GM19043 (cell line): ENCODE results near the gene COL18A1.

Experiments used
- ATAC-seq: cut with Tn5 transposase; IDR thresholded peaks from one replicate; pipeline ENCODE4 v1.9.1; 2021; ENCODE audit warnings: low read depth; ENCODE audit not compliant: unreplicated experiment

The COL18A1 gene

DNA sequence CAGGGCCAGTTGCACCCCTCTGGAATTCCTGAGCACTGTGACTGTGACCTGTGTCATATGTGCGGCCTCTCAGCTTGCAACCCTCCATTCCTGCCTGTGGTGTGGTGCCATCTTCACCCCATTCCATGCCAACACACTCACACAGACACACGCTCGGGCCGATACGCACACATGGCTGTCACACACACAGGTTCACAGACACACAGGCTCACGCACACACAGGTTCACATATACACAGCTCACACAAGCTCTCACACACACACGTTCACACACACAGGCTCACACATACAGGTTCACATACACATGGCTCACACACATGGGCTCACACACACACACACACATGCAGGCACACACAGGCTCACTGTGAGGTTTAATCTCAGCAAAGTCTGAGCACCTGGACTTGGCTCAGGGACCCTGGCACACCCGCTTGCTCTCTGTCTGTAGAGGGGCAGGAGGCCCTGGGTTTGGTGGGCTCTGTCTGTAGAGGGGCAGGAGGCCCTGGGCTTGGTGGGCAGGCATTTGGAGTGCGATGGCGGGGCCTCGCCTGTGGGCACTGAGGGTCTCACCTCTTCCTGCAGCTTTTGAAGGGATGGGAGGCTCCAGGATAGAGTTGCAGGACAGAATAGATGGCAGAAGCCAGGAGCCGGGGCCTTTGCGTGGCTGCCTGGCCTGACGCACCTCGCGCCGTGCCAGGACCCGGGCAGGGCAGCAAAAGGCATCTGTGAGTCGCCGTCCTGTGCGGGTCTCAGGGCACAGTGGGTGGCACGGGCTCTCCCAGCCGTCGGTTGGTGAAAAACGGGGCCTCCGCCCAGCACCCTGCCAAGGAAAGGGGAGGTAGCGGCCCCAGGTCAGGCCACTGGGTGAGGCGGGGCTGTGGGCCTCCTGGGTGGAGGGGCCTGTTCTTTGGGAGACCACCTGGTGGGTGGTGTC is 17.1 kb downstream of the COL18A1 start:
- no peak for ATAC-seq

DNA sequence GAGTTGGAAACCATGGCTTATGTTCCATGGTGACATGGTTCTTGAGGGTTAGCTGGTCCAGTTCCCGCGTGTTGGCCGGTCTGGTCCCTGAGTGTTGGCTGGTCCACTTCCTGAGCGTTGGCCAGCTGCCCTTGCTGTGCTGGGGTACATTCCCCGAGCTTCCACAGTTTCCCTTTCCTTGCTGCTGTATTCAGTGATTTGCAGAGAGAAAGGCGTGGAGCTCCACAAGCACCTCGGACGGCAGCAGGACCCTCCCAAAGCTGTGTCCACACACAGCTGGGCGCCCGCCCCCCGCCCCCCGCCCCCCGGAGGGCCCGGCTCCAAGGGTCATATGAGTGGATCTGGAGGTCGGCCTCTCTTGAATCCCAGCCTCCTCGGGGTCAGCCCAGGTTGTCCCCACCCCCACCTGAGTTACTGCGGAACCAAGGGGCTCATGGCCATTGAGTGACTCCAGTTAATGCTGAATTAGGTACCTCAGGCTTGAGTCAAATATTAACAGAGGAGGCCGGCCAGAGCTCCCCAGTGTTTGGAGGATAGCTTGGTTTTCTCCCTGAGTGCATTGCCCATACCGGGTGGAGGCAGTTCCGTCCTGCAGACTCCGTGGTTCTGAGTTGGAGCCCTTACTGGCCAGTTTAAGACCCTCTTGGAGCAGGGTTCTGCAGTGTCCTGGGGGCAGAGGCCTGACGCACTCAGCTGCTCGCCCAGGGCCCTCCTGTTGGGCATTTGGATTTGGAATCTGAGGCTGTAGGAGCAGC is 18.4 kb downstream of the COL18A1 start:
- no peak for ATAC-seq

DNA sequence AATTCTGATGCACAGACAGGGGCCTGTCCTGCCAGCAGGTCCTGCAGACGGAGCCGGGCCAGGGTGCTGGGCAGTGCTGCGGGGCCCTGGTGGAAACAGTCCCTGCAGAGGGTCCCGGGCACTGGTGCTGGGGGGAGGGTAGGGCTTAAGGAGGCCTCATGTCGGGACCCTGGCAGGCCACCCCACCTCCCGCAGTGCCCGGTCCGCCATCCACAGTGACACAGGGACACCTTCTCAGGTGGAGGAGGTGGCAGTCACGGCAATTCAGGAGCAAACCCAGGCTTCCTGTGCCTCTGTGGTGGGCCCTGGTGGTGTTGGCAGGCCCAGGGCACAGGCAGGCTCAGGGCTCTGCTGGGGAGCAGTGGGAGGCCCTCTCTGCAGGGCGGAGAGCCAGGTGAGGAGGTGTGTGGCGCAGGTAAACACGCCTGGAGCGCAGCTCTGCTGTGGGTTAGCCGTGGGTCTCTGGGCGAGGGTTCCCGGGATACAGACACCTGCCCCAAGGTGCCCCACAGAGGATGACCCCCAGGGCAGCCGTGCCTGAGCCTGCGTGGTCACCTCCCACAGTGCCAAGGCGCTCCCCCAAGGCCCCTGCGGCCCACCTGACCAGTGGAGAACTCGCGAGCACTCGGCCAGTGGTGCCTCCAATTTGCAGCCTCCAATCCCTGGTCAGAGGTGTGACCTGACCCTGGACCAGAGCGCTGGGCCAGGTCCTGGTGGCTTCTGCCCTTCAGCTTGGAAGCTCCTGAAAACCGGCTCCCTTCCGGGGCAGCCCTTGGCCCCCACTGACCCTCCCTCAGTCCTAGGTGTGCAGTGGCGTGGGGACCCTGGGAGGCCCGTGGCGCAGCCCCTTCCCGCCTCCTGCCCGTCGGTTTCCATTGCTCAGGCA is 19.2 kb downstream of the COL18A1 start:
- ATAC-seq: no peak

DNA sequence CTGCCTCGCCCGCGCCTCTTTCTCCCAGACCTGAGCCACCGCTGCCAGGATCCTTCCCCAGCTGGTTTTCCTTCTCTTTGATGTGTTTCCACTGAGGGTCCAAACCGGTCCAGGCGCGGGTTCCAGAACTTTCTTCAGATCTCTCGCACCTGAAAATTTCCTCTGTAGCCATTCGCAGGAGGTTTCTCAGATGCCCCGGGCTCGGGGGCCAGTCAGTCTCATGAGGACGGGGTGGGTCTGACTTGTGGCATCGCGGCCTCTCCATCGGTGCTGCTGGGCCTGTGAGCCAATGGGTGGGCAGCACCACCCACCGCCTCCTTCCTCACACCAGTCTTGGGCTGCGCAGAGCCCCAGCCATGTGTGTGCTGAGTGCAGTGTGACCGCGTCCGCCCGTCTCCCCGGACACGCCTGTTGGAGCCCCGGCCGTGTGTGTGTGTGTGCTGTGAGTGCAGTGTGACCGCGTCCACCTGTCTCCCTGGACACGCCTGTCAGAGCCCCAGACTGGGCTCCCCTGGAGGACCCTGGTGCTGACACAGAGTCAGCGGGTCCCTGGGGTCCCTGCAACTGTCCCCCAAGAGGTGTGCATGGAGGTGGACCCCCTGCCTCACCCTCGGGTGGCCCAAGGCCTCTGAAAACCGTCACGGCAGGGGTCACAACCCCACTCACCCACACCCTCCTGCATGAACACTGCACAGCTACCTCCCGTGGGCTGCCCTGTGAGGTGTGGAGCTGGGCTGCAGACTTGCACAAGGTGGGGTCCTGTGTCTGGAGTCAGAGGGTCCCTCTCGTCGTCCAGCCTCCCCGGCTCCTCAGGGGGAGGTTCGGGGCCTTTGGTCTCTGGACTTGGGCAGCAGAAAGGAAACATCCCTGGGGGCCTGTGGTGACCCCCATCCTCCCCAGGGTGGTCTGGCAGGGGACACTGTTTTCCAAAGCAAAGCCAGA is 20.2 kb downstream of the COL18A1 start:
- ATAC-seq: no peak

DNA sequence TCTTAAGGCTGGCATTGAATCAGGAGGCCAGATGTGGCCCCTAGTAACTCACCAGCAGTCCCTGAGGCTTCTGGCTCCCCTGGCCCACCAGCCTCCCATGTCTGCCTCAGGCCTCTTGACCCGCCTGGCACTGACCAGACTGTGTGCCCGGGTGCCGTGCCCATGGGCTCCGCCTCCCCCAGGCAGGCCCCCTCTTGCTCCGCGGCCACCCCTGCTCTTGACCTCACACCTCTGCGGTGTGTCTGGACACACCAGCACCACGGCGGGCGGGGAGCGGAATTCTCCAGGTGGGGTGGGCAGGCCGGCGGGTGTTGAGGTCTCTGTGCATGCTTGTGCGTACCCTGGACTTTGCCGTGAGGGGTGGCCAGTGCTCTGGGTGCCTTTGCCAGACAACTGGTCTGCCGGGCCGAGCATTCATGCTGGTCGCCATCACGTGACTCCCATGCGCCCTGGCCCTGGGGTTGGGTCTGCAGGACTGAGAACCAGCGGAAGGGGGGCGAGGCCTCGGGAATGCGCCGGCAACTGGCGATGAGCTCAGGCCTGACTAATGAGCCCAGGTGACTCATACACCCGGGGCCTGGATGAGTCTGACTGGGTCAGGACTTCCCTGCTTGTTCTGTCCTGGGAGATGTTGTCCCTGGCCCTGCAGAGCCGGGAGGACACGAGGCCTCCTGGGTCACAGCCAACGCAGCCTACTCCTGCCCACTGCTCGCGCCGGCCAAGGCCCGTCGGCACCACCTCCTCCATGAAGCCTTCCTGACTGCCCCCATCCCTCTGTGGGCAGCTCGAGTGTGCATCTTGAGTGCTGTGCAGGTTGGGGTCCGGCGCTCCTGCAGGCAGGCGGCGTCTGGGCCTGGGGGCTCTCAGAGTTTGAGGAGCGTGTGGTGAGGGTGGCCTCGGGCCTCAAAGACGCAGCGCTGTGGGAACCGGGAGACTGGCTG is 22.6 kb downstream of the COL18A1 start:
- no peak for ATAC-seq

DNA sequence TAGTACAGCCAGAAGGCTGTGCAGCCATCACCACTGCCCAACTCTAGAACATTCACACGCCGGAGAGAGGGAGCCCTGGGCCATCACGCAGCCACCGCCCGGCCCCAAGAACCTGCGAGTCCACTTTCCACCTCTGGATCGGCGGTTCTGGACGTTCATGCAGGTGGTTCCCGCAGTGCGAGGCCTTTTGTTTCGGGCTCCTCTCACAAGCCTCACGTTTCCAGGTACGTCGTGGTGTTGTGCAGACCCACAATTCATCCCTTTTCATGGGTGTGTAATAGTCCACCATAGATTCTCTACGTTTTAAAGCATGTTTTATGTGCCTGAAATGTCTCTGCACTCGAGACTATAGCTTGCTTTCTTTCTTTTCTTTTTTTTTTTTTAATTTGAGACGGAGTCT is 23.6 kb downstream of the COL18A1 start:
- no peak for ATAC-seq

DNA sequence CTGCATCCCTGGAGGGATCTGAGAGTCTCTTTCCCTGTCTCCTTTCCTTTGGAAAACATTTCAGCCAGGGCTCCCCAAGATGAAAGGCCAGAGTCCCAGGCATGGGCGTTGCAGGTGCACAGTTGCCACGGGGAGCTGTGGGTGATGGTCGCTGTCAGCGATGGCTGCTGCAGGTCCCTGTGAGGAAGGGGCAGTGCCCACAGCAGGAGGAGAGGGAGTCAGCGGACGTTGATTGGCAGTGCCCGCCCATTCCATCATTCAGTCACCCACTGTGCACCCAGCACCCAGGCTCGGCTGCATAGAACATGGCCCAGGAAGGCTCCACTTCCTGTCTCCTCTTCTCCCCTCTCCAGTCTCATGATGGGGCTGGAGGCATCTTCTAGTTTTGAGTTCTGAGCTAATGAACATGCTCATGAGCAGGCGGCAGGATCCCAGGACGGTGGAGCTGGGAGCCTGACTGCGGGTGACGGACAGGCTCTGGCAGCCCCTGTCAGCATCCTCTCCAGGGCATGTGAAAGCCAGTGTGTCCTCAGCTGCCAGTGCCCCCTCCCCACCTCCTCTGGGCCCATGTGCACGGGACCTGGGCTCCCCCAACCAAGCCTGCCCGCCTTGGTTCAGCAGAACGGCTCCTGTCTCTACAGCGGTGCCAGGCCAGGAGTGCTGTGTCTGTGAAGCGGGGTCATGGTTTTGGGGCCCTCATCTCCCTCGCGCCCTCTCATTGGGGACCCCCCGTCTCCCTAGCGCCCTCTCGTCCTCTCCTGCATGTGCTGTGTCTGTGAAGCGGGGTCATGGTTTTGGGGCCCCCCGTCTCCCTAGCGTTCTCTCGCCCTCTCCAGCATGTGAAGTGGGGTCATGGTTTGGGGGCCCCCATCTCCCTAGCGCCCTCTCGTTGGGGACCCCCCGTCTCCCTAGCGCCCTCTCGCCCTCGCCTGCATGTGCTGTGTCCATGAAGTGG is 24.5 kb downstream of the COL18A1 start:
- ATAC-seq: no peak

DNA sequence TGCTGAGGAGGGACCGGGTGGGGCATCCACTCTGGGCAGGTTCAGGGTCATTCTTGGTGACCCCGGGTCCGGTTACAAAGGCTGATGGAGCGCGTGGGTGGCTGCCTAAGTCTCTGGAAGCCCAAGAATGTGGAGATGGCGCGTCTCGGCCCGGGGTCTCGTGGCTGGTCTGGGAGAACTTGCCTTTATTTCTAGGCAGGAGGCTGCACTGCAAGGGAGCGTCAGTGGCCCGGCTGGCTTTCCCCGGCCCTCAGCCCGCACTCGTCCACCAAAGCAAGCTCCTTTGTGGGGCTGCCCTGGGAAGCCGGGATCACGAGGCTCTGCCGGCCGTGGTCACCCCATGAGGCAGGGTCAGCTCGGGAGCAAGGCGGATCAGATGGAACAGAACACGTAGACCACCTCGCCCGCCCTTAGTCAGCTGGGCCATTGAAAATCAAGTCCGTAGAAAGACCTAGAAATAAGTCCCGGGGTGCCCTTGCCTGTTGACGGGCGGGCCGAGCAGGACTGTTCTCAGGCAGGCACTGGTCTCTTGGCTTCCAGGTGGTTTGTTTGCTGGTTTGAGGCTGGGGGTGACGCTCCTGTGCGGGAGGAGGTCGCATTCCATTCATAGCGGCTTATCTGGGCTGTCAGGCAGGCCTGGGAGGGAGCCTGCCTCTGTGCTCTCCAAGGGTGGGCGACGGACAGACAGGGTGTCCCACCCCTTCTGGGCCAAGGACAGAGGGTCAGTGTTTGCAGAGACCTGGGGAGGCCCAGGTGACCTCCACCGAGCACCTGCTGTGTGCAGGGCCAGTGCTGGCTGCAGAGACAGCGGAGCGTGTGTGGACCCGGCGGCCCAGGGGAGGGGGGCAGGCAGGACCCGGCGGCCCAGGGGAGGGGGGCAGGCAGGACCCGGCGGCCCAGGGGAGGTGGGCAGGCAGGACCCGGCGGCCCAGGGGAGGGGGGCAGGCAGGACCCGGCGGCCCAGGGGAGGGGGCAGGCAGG is 25.8 kb downstream of the COL18A1 start:
- ATAC-seq: no peak

DNA sequence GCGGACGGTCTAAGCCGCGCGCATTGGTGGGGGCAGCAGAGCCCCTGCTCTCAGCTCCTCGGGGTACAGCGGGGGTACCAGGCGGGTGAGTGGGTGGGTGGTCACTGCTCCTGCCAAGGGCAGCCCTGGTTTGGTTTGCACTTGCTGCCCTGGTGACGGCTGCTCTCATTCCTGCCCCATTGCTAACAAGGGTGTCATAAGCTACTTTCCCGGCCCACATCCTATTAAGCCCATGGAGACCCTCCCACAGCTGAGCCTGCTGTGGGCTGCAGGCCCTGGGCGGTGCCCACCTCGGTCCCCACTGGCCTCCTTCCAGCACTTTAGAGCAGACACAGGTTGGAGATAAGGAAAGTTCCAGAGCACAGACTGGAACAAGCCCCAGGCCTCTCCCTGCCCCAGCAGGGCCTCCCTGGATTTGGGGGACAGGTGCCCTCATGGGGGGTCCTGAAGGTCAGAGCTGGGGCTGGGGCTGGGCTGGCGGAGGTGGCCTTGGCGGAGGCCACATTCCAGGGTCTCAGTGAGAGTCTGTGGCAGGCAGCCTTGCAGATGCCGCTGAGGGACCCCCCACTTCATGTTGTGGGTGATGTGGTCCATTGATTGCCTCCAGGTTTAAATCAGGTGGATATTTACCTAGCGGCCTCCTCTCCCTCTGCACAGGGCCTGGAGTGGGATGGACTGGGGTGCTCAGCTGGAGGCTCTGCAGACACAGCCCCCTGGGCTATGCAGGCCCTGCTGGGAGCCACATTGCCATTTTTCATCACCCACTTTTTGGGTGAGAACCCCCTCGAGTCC is 27.0 kb downstream of the COL18A1 start:
- no peak for ATAC-seq

DNA sequence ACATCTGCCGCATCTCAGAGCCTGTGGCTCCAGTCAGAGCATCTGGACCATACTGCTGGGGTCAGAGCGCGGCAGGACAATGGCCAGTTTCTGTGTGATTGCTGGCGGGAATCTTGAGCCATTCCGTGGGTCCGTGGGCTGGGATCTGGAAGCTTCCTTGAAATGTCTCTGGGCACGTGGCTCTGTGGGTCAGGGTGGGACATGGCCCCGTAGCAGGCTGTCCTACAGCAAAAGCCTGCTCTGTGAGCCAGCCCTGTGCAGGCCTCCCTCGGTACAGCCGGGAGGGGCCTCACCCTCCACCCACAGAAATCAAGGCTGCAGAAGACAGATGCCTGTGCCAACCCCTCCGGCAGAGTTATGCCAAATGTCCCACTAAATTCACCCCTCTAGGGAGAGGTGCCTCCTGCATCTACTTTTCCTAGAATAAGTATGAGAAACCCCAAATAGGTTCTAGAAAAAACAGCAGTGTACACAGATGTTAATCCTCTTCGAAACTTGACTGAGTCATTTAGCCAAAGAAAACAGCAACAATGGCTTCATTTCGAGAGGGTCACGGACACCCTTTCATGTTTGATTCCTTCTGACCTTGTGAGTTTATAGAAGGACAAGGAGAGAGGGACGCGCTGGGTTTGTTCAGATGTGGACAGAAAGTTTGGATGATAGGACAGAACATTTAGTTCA is 27.8 kb downstream of the COL18A1 start:
- no peak for ATAC-seq

DNA sequence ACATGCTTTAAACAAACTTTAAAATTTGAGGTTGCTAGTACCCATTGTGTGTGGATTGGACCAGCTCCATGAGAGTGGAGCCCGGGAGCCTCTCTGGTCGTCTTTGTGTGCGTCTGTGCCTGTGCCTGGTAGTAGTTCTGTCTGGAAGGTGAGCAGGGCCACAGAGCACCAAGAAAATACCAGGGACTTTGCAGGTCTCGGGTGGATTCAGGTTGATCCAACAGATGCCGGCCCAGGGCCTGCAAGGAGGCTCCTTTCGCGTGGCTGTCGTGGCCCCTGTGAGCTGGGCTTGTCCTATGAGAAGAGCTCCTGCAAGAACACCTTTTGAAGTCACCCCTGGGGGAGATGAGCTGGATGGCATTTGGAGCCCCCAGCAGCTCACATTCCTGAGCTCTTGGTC is 28.3 kb downstream of the COL18A1 start:
- no peak for ATAC-seq

DNA sequence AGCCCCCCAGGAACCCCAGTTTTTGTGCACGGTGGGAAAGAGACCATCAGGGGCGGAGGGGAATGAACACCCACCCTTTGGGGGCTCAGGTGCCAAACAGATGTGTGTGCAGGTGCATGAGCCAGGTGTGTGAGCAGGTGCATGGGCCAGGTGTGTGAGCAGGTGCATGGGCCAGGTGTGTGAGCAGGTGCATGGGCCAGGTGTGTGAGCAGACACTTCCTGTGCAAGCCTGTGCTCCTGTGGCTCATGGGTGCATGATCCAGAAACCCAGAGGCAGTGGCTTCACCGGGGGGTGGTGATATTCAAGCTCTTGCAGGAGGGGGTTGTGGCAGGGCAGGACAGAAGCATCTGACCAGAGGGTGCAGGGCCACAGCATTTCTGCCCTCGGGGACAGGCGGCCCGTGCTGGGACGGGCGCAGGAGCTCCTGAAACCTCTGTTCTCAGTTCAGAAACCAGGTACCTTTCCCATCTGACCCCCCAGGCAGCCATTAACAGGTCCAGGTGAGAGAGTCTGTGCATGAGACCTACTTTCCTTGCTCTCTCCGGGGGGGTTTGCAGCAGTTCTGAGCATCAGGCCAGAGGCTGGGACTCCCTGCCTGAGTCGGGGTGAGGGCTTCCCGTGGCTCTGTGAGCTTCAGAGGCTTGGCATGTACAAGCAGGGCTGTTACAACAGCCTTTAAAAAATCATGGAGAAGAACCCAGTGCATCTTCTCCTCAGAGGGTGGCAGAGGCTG is 29.1 kb downstream of the COL18A1 start:
- ATAC-seq: no peak

DNA sequence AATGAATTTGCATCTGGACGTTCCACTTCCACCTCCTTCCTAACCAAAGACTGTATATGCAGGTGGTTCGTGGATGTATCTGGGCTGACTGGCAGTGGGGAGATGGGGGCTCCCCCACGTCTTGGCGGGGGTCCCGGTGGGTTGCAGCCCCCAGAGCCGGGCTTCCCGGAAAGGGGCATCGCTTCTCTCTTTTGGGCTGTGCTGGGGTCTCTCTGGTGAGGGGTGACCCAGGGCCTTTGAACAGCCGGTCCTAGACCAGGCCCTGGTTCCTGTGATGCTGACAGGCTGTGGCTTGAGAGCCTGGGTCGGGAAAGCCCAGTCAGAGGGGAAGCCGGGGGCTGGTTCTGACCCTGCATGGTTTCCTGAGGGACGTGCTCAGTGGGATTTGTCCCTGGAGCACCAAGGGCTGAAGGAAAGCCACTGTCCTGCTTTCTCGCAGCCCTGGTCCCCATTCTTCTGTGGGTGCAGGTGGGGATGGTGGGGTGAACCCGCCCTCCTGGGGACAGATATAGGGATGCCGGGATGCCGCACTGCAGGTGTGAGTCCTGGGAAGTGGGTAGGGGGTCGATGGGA is 29.8 kb downstream of the COL18A1 start:
- ATAC-seq: no peak

DNA sequence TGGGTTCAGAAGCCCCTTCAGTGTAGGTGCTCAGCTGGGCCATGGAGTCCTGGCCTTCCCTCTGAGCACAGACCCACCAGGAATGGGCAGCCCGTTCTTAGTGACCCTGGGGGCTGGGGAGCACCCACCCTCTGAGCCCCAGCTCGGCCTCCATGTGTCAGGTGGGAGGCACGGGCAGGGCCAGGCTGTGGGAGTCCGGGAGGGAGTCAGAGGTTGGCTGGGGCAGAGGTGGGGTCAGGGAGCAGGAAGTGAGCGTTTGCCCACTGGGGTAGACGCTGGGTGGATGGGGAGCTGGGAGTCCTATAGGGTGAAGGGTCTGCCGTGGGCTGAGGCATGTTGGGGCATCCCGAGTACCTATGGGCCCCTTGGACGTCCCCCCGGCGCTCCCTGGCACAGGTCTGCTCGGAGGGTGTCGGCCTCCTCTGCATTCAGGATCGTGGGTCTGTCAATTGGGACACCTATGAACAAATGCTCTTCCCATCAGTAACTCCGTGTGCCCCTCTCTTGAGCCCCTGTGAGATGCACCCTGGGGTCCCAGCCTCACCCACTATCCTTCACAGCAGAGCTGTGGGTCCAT is 30.5 kb downstream of the COL18A1 start:
- ATAC-seq: no peak
